ENCODE results near the gene NKAIN4.
"Not testable (repeated sequence)": the region's sequence is repeated elsewhere in the genome, so short reads cannot be mapped to it uniquely, and the experiment has no call there.

NKAIN4 gene

DNA sequence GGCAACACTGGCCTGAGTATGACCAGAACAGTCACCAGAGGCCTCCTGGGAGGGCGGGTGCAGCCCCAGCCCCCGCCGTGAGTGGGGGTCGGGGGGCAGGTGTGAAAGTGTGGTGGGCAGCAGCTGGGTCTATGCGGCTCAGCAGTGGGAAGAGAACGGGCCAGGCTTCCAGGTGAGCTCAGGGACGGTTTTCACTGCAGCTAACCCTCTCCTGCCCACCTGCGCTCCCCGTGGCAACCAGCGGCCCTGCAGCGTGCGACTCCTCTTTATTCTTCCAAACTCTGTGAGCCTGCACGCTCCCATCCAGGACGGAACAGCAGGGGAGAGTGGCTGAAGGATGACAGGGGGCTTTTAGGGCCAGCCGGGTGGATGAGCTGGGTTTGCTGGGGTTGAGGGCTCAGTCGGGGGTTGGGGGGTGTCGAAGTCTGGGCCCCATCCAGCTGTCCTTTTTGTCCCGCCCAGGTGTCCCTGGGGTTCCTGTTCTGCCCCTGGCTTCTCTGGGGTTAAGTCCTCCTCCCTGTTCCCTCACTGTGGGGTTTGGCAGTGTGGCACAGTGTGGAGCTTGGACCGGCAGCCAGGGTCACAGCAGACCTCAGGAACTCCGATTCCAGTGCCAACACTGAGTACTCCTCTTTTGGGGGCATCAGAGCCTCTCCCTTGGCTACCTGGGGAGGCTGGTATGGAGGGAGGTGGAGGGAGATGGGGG lies 19.4 kb downstream of the NKAIN4 start:
- no peak for DNase-seq

DNA sequence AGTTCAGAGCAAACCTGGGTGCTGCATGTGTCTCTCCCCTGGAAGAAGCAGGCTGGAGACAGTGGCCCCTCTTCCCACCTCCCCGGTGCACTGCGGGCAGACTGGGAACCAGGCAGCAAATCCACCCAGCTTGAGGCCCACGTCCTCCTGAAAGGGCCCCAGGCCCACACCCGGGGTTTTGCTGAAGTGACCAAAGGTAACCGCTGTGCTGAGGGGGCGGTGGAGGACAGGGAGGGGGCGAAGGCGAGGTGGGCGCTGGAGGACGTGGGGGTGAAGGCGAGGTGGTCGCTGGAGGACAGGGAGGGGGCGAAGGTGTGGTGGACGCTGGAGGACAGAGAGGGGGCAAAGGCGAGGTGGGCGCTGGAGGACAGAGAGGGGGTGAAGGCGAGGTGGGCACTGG lies 20.3 kb downstream of the NKAIN4 start:
- DNase-seq, result no peak

DNA sequence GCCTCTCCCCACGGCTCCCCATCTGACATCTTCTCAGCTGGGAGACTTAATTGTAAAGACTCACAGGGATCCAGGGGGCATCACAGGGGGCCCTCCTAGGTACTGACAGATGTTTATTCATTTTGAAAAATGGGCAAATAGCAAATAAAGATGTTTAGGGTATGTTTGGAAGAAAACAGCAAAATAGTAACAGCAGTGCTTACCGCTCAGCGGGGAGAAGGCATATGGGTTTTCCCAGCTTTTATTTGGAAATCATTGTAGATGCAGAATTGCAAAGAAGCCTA lies 21.3 kb downstream of the NKAIN4 start:
- no peak for DNase-seq

- DNase-seq, result no peak
These were observed 21.8 kb downstream of the NKAIN4 start for GRCh38 chr20:63232235-63233060.

GRCh38 chr20:63230800-63231268 lies 23.4 kb downstream of the NKAIN4 start:
- DNase-seq, result no peak

DNA sequence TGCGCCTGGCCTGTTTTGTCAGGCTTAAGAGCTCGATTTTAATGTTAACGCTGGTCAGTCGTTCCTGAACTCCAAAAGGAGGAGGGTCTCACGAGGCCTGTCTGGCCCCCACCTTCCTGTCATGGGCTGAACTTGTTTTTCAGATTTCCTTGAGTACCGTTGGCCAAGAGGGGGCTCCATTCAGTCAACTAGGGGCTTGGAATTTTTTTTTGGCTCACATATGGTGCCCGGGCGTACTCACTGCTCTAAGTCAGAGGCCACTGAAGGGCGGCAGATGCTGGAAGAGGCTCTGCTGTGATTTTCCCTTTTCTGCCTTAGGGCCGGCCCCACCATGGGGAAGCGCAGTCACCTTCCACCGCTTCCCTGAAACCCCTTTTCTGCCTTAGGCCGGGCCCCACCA lies 25.5 kb downstream of the NKAIN4 start:
- no peak for DNase-seq

- no peak for DNase-seq
These were observed 27.0 kb downstream of the NKAIN4 start for GRCh38 chr20:63227260-63227659.

DNA sequence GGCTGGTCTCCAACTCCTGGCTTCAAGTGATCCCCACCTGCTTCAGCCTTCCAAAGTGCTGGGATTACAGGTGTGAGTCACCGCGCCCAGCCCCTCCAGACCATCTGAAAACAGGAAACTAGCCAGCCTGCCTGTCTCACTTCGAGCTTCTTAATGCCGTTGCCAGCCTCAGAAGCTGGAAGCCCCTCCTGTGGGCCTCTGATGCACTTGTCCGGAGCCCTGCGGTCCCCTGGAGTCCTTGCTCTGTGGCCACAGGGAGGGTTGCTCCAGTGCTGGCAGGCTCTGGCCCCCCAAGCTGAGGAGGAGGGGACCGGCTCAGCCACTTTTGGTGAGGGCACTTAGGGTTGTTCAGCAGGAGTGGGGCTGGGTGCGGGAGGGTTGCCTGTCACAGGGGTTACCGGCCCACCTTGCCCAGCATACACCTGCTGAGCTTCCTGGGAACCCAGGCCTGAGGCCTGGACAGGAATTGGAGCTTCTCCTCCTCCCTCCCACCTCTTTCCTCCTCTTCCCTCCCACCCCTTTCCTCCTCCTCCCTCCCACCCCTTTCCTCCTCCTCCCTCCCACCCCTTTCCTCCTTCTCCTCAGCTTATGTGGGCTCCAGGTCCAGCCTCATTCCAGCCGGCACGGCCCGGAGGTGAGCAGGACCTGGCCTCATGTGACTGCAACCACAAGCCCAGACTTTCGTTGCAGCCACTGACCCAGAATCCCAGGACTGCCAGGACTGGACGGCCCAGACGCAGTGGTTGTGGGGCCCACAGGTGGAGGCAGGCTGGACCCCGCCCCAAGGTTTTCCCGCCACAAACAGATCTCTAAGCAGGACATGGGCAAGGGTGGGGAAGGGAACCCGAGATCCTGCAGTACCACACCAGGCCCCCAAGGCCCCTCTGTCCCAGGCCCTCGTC lies 28.0 kb downstream of the NKAIN4 start:
- no peak for DNase-seq

GRCh38 chr20:63225082-63225454 lies 29.2 kb downstream of the NKAIN4 start:
- no peak for DNase-seq

DNA sequence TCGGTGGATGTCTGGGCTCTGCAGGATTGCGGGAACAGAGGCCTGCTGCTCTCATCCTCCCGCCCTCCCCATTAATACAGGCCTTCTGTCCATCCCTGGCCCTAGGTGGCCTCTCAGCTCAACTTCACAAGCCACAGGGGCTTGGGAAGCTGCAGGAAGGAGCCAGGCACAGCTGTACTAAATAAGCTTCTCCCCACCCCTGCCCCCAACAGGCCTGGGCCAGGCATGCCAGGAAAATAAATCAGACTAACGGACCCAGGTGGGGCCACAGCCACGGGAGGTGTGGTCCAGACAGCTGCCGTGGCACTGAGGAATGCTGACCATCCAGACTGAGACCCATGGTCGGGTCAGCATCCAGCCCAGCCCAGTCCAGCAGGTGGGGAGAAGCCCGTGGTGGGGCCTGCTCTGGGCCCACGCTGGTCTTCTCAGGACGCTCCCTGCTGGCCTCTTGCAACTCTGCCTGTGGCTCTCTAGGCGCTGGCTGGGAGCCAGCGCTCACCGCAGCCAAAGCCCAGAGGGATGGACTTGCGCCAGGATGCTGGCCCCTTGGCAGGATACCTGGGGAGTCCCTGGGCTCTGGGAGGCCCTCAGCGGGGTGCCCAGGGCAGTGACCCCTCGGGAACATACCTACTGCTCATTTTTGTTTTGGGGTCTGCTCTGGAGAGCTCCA lies 29.7 kb downstream of the NKAIN4 start:
- no peak for DNase-seq

GRCh38 chr20:63223826-63224207 lies 30.4 kb downstream of the NKAIN4 start:
- DNase-seq, result no peak

DNA sequence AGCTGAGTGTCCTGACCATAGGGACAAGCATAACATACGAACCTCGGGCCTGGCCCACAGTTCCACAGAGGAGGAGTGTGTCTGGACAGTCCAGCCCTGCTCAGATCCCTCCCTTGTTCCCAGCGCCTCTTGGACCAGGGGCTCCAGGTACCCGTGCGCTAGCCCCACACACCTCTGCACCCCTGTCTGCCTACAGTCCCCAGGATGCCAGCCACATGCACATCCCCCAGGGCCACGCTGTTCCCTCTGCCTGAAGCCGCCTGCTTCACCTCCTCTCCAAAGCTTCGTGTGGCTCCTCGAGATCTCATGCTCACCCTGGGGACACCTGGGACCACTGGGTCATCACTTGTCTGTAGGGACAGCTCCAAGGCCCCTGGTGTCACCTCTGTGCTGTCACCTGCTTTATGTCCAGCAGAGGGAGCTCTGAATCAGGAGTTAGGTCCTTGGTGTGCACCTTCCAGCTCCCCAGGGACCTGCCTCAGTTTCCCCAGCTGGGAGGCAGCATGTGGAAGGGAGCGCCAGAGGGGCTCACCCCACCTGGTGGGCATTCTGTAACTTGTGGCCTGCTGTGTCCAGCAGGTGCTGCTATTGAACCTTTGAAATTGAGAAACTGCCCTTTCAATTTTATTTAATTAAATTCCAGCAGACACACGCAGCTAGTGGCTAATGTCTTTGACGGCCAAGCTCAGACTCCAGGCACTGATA lies 31.0 kb downstream of the NKAIN4 start:
- no peak for DNase-seq

DNA sequence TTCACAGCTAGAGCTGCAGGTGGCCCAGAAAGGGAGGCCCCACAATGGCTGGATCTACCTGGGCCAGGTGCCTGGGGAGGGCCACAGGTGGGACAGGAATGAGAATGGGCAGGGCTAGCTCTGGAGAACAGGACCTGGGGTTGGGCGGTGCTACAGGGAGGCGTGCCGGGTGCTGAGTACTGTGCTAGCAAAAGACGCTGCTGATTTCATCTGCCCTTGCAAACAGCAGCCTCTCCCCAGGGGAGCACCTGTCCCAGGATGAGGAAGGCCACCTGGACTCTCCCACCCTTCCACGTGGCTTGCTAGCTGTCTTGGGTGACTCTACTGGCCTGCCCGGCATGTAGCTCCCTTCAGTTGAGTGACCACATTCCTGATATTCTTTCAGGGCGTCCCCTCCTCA lies 31.7 kb downstream of the NKAIN4 start:
- no peak for DNase-seq

DNA sequence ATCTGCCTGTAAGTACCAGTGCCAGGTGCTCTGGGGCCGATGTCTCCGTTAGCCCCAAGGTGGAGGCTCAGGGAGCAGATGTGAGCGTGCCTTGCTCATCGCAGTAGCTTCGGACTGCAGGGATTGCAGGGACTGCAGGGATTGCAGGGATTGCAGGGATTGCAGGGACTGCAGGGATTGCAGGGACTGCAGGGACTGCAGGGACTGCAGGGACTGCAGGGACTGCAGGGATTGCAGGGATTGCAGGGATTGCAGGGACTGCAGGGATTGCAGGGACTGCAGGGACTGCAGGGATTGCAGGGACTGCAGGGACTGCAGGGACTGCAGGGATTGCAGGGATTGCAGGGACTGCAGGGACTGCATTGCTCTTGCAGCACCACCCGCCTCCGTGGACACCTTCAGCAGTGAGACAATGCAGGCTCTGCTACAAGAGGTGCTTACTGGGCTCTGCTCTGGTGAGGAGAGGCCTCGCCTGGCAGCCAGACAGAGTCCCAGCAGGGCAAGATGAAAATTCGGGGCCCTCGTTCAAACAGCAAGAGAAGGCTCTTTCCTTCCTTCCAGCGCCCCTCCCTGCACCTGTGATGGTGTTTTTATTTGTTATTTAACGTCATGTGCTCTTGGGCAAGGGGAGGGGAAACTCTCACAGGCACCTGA lies 32.7 kb downstream of the NKAIN4 start:
- not testable (repeated sequence) for DNase-seq

- no peak for DNase-seq
These were observed 33.4 kb downstream of the NKAIN4 start for GRCh38 chr20:63220696-63221399.

DNA sequence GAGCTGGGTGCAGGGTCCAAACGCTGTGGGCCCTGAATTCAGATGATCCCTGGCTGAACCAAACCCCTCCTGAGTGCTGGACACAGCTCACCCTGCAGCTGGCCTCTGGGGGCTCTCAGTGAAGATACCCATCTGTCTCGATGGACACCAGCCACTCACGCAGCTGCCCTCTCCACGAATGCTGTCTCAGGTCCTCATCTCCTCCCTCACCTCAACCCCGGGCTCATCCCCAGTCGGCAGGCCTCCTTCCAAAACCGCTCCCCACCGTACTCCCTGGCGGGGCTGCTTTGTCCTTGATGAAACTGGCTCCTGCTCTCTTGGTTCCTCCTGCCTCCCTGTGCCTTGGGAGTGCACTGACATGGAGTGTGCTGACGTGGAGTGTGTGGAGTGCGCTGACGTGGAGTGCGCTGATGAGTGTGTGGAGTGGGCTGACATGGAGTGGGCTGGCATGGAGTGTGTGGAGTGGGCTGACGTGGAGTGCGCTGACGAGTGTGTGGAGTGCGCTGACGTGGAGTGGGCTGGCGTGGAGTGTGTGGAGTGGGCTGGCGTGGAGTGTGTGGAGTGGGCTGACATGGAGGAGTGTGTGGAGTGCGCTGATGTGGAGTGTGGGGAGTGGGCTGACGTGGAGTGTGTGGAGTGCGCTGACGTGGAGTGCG lies 34.3 kb downstream of the NKAIN4 start:
- DNase-seq, result no peak

- DNase-seq, result no peak
These were observed 34.8 kb downstream of the NKAIN4 start for GRCh38 chr20:63219447-63219821.

- no peak for DNase-seq
These were observed 35.4 kb downstream of the NKAIN4 start for GRCh38 chr20:63218701-63219446.

- no peak for DNase-seq
These were observed 36.6 kb downstream of the NKAIN4 start for GRCh38 chr20:63217706-63218105.

All from GF-D8 (cell line).